GM12801 (cell line): Measurements from ENCODE around the gene NUAK1.

Experiments used
- CTCF ChIP-seq: IDR thresholded peaks from one replicate; pipeline ENCODE4 v1.5.1; 2011; ENCODE audit warnings: control low read depth; ENCODE audit not compliant: insufficient read length; ENCODE audit errors: extremely low read depth

The NUAK1 gene

GRCh38 chr12:106120519-106121105 is 18.1 kb downstream of the NUAK1 start:
- no peak for TF ChIP-seq CTCF

GRCh38 chr12:106119301-106119700 is 19.5 kb downstream of the NUAK1 start:
- TF ChIP-seq CTCF, result no peak

DNA sequence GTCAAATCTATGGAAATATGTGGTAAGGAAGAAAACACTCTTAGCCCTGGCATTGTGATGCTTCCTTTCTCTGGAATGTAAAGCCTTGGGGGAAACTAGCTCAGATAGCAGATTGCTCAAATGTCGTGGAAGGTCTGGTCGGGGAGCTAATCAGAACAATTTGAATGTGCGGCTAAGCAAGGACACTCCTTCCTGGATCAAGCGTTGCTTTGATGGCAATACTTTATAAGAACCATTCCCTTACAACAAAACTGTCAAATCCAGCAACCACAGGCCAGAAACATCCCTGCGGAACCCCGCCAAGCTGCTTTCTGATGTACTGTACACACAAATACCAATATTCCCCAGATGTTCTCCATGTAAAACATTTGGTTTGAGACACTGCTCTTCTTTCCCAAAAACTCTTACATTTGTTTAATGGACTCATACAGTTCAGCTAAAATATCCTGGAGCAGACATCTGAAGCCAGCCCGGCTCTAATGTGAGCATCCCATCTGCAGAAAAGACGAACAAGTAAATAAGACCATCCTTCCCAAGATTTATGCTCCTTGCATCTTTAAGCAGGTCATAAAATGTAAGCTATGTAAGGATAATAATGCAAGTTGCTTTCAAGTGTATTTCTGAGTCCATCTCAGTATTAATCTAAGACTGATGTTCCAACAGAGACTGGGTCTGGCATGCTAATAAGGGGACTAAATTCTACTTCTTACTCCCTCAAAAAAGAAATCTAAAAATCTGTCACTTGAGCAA is 20.2 kb downstream of the NUAK1 start:
- no peak for TF ChIP-seq CTCF

- no peak for TF ChIP-seq CTCF
Measured at GRCh38 chr12:106115440-106115839, 23.3 kb downstream of the NUAK1 start.

DNA sequence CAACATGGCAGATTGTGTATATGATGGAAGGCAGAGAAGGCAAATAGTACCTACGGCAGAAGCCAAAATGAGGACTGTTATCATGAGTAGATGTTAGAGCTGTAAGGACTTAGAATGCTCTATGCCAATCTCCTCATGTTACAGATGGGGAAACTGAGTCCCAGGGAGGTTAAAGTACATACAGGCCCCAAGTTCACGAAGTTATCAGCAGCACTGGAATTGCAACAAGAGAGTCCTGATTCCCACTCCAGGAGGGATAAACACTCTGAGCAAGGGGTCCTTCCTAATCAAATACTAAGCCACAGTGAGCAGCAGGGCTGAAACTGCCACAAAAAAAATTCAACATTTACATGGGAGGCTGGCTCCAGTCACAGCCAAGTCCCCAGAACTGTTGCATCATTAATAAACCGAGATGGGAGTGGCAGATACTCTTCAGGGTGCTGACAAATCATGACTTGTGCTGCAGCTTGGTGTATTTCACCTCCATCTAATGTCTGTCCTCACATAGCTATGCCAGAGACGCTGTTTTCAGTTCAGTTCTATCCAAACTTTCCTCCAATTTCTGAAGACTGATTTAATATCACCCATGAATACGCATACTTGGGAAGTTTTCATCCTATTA is 24.2 kb downstream of the NUAK1 start:
- no peak for TF ChIP-seq CTCF

- TF ChIP-seq CTCF, result no peak
Measured at GRCh38 chr12:106113824-106114446, 24.8 kb downstream of the NUAK1 start.

GRCh38 chr12:106113446-106113823 is 25.3 kb downstream of the NUAK1 start:
- TF ChIP-seq CTCF, result no peak
